ENCODE results near the gene IQCF6. TPM values are rescaled to one million over a fixed set of nuclear protein-coding genes. Genes with fewer than 3 reads are reported as not detected.

IQCF6 gene
- polyA plus RNA-seq, 1 of the 3 experiments (the other 2 are of a cell fraction): not detected

GRCh38 chr3:51773529-51774056, 5.4 kb downstream of the IQCF6 start:
- DNase-seq: no peak
- Histone ChIP-seq H3K9me2 (no peaks in the 10 kb centered on the region), H4K20me1 (ENCODE audit: insufficient read depth) (no peaks in the 10 kb centered on the region), H3K27me3 (ENCODE audit: insufficient read depth) (no peaks in the 10 kb centered on the region), H3K36me3 (replicated peaks in 1 of 2; ENCODE audit: control insufficient read depth in 1 of 2, insufficient read depth in 2 of 2, low read length in 1 of 2) (no peaks in the 10 kb centered on the region), H3K4me2 (no peak overlapping the region), H3K27ac (ENCODE audit: low read depth in 2 of 2, low read length in 1 of 2) (no peak overlapping the region), H3K4me1 (ENCODE audit: control insufficient read depth in 1 of 2, insufficient read depth in 2 of 2, low read depth in 1 of 2, low read length in 1 of 2) (peaks cover 0 to 16% of the 10 kb centered on the region in 2 experiments; a peak in 1 of 4 replicates), H3F3A (replicated peaks; ENCODE audit: insufficient read depth) (no peaks in the 10 kb centered on the region), H3K4me3 (ENCODE audit: low read depth in 2 of 2, low read length in 1 of 2) (no peak overlapping the region), H3K79me2 (ENCODE audit: insufficient read depth) (no peaks in the 10 kb centered on the region), H3K9me3 (no peaks in the 10 kb centered on the region), H3K9ac (no peak overlapping the region), H2AFZ (ENCODE audit: low read depth) (no peak overlapping the region)
- TF ChIP-seq PBX3 (IDR thresholded peaks at IDR 0.05) (no peak), EP300 (IDR thresholded peaks at IDR 0.05; ENCODE audit: borderline replicate concordance in 1 of 2, low read depth in 1 of 2, low read length in 1 of 2) (no peak), USF2 (IDR thresholded peaks at IDR 0.05; ENCODE audit: borderline replicate concordance, low read depth, low read length) (no peak), TEAD4 (IDR thresholded peaks at IDR 0.05; ENCODE audit: borderline replicate concordance, insufficient read depth) (no peak), TCF12 (IDR thresholded peaks at IDR 0.05) (no peak), RCOR1 (IDR thresholded peaks at IDR 0.05; ENCODE audit: low read length) (no peak), GABPA (IDR thresholded peaks at IDR 0.05; ENCODE audit: low read depth) (no peak), NRF1 (IDR thresholded peaks at IDR 0.05; ENCODE audit: low read depth, low read length) (no peak), FOSL2 (IDR thresholded peaks at IDR 0.05; ENCODE audit: borderline replicate concordance, low read depth) (no peak), YY1 (IDR thresholded peaks at IDR 0.05; ENCODE audit: low read depth) (no peak), ZBTB33 (IDR thresholded peaks at IDR 0.05; ENCODE audit: borderline replicate concordance, low read depth) (no peak), NFIC (IDR thresholded peaks at IDR 0.05; ENCODE audit: borderline replicate concordance) (no peak), MEF2A (IDR thresholded peaks at IDR 0.05; ENCODE audit: borderline replicate concordance, low read depth) (no peak)
- 45% methylated on average over 4 of the region's 4 CpGs for WGBS (ENCODE audit: low lambda C conversion rate)
- ChIA-PET POLR2A (no interaction called here), CTCF (interaction anchor here (0.9 to 1.9 kb wide), 3 partner anchors 11 to 54 kb away, joined by 3 to 5 read pairs (median 3); no protein-coding TSS in a partner anchor)

GRCh38 chr3:51759203-51759602, 19.8 kb downstream of the IQCF6 start:
- POLR2A ChIA-PET: no interaction called here
- Histone ChIP-seq H3K9me3 (0 out of 2 replicates have a peak, but pooled peaks cover 8% of the 10 kb centered on the region), H3K9ac (no peak overlapping the region), H4K20me1 (ENCODE audit: insufficient read depth) (no peaks in the 10 kb centered on the region), H3K4me1 (ENCODE audit: control insufficient read depth in 1 of 2, insufficient read depth in 2 of 2, low read depth in 1 of 2, low read length in 1 of 2) (no peaks in the 10 kb centered on the region), H3K79me2 (ENCODE audit: insufficient read depth) (no peaks in the 10 kb centered on the region), H3K9me2 (no peaks in the 10 kb centered on the region), H3K36me3 (replicated peaks in 1 of 2; ENCODE audit: control insufficient read depth in 1 of 2, insufficient read depth in 2 of 2, low read length in 1 of 2) (no peaks in the 10 kb centered on the region), H3K4me2 (no peak overlapping the region), H3F3A (replicated peaks; ENCODE audit: insufficient read depth) (no peaks in the 10 kb centered on the region), H3K27ac (ENCODE audit: low read depth in 2 of 2, low read length in 1 of 2) (no peak overlapping the region), H2AFZ (ENCODE audit: low read depth) (no peak overlapping the region), H3K4me3 (ENCODE audit: low read depth in 2 of 2, low read length in 1 of 2) (no peak overlapping the region), H3K27me3 (ENCODE audit: insufficient read depth) (no peaks in the 10 kb centered on the region)
- no peak for DNase-seq
- TF ChIP-seq REST (IDR thresholded peaks at IDR 0.05; ENCODE audit: low read depth, low read length): no peak
- no peak for TF ChIP-seq RXRA (IDR thresholded peaks at IDR 0.05; ENCODE audit: borderline replicate concordance, low read depth)
- TF ChIP-seq RFX5 (IDR thresholded peaks at IDR 0.05; ENCODE audit: low read length): no peak
- TF ChIP-seq TAF1 (IDR thresholded peaks at IDR 0.05; ENCODE audit: borderline replicate concordance, low read depth, low read length): no peak
- no peak for TF ChIP-seq FOXJ3 (CRISPR knock-in tag; IDR thresholded peaks at IDR 0.05)
- CTCF ChIA-PET: no interaction called here
